Vagina (tissue), 2 donors: ENCODE results near the gene ATP8A2. TPM values are rescaled to one million over a fixed set of nuclear protein-coding genes. Genes with fewer than 3 reads are reported as not detected.

Source experiments
- DNase-seq, 2 donors: peaks; one replicate each; pipeline ENCODE4 v3.0.0-alpha.2; 2017; ENCODE audit errors: extremely low spot score in 2 of 2
- H3K27ac ChIP-seq: fragments of 200-600 bp; sonication (generic); one replicate; pipeline ENCODE4 v1.5.1; 2019
- H3K27me3 ChIP-seq: fragments of 200-600 bp; sonication (generic); one replicate; pipeline ENCODE4 v1.5.1; 2019
- H3K36me3 ChIP-seq, 2 donors: fragments of 200-600 bp; sonication (generic); one replicate each; pipeline ENCODE4 v1.5.1; 2017 to 2019
- H3K4me1 ChIP-seq: fragments of 200-600 bp; sonication (generic); one replicate; pipeline ENCODE4 v1.5.1; 2019
- H3K4me3 ChIP-seq, 2 donors: fragments of 200-600 bp; sonication (generic); 1 replicate in 1 of 2; 2 replicates in 1 of 2; pipeline ENCODE4 v1.5.1; 2016 to 2019
- H3K9me3 ChIP-seq: fragments of 200-600 bp; sonication (generic); one replicate; pipeline ENCODE4 v1.5.1; 2019
- POLR2A ChIP-seq, 2 donors: fragments of 450-650 bp; IDR thresholded peaks; one replicate each; pipeline ENCODE4 v1.6.1; 2017; ENCODE audit warnings: antibody characterized with exemption in 2 of 2, mild to moderate bottlenecking in 2 of 2, moderate library complexity in 2 of 2
- POLR2AphosphoS5 ChIP-seq, 2 donors: sonication (generic); formaldehyde crosslinking; IDR thresholded peaks; one replicate each; pipeline ENCODE4 v1.9.0; 2017; ENCODE audit warnings: antibody characterized with exemption in 2 of 2, mild to moderate bottlenecking in 2 of 2, low read depth in 1 of 2; ENCODE audit not compliant: insufficient read depth in 1 of 2
- intact Hi-C: fragments of 100-400 bp; cut with DNase I; formaldehyde crosslinking; loops from one replicate; pipeline ENCODE4 v1.15.1; 2023
- total RNA-seq: library from RNA; depleted of rRNA; stranded (reverse); fragments of >200 nt; gene quantifications from one replicate; pipeline ENCODE4 v1.2.3, GENCODE V29; 2016
- TF ChIP-seq, protein P1 (sequence below), 3 experiments: fragments of 450-650 bp in 2 of 3; fragments of 200-600 bp in 1 of 3; sonication (generic) in 1 of 3; IDR thresholded peaks; one replicate each; pipeline ENCODE4 v1.5.1; 2017 to 2019; ENCODE audit warnings: antibody characterized with exemption in 3 of 3, mild to moderate bottlenecking in 2 of 3, moderate library complexity in 2 of 3

The ATP8A2 gene
- total RNA-seq, 1 donor from 2014 or later: 1.5 TPM

DNA sequence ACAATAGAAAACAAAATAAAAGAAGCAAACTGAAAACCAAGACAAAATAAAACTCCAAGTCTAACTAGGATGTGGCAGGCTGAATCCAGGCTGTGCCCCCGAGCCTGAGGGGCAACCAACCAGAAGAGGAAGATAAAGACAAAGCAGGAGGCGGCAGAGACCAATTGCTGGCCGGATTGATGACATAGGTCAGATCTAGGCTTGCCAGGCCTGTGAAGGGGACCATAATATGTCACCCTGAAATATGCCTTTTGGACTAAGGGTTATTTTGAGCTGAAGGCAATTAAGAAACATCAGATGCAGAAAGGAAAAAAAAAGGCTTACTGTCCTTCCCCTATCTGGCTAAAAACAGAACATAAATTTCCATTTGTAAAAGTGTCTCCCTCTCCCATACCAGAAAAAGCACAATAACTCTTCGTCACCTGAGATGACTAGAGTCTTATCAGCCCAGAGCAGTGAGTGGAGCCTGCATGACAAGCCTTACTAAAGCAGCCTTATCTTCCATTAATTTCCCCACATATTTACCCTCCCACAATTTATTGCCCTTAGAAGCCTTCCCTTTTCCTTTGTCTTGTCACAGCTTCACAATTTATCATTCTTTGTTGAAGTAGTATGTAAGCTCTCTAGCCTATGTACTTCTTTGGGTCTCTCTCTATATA, 22.8 kb downstream of the ATP8A2 start:
- H3K9me3 ChIP-seq: no peaks in the 10 kb centered on the region
- no peaks in the 10 kb centered on the region for H3K27me3 ChIP-seq
- H3K36me3 ChIP-seq: no peaks in the 10 kb centered on the region
- no peak overlapping the region for H3K4me3 ChIP-seq
- no peaks in the 10 kb centered on the region for H3K4me1 ChIP-seq
- no peak for TF ChIP-seq POLR2AphosphoS5 (IDR thresholded peaks at IDR 0.05; ENCODE audit: insufficient read depth in 1 of 2, low read depth in 1 of 2)
- TF ChIP-seq POLR2A (IDR thresholded peaks at IDR 0.05): no peak
- TF ChIP-seq, protein P1, sequence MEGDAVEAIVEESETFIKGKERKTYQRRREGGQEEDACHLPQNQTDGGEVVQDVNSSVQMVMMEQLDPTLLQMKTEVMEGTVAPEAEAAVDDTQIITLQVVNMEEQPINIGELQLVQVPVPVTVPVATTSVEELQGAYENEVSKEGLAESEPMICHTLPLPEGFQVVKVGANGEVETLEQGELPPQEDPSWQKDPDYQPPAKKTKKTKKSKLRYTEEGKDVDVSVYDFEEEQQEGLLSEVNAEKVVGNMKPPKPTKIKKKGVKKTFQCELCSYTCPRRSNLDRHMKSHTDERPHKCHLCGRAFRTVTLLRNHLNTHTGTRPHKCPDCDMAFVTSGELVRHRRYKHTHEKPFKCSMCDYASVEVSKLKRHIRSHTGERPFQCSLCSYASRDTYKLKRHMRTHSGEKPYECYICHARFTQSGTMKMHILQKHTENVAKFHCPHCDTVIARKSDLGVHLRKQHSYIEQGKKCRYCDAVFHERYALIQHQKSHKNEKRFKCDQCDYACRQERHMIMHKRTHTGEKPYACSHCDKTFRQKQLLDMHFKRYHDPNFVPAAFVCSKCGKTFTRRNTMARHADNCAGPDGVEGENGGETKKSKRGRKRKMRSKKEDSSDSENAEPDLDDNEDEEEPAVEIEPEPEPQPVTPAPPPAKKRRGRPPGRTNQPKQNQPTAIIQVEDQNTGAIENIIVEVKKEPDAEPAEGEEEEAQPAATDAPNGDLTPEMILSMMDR (IDR thresholded peaks at IDR 0.05): no peak
- DNase-seq: no peak
- intact Hi-C loops: no loop called here
- no peak overlapping the region for H3K27ac ChIP-seq

- intact Hi-C loops: no loop called here
- TF ChIP-seq, protein P1 (IDR thresholded peaks at IDR 0.05): no peak
- TF ChIP-seq POLR2A (IDR thresholded peaks at IDR 0.05) (no peak), POLR2AphosphoS5 (IDR thresholded peaks at IDR 0.05; ENCODE audit: insufficient read depth in 1 of 2, low read depth in 1 of 2) (no peak)
- no peaks in the 10 kb centered on the region for H3K9me3 ChIP-seq
- no peak overlapping the region for H3K4me3 ChIP-seq
- H3K27ac ChIP-seq: no peak overlapping the region
- H3K4me1 ChIP-seq: no peaks in the 10 kb centered on the region
- no peaks in the 10 kb centered on the region for H3K27me3 ChIP-seq
- no peaks in the 10 kb centered on the region for H3K36me3 ChIP-seq
- no peak for DNase-seq
These were observed 26.0 kb downstream of the ATP8A2 start for GRCh38 chr13:25397763-25398162.

DNA sequence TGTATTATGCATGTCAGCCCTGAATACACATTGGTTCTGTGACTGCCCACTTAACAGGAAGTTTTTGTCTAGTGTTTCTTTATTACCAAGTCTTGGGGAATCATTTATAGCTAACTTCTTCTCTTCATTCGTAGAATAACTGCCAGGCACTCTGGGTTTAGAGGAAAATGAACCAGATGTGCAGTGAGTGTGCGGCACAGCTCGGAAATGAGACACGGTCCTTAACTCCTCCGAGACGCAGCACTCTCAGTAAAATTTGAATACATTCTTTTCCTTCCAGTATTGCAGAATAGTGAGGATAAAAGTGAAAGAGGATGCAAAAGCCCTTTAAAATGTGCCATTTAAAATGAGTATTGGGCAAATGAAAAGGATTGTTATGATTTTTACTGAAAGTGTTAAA, 29.2 kb downstream of the ATP8A2 start:
- TF ChIP-seq POLR2AphosphoS5 (IDR thresholded peaks at IDR 0.05; ENCODE audit: insufficient read depth in 1 of 2, low read depth in 1 of 2): no peak
- TF ChIP-seq POLR2A (IDR thresholded peaks at IDR 0.05): no peak
- TF ChIP-seq, protein P1 (IDR thresholded peaks at IDR 0.05): no peak
- intact Hi-C loops: no loop called here
- Histone ChIP-seq H3K4me1 (no peaks in the 10 kb centered on the region), H3K27ac (no peak overlapping the region), H3K9me3 (no peaks in the 10 kb centered on the region), H3K4me3 (no peak overlapping the region), H3K36me3 (no peaks in the 10 kb centered on the region), H3K27me3 (no peaks in the 10 kb centered on the region)
- no peak for DNase-seq

- H3K9me3 ChIP-seq: no peaks in the 10 kb centered on the region
- intact Hi-C loops: no loop called here
- H3K4me1 ChIP-seq: no peaks in the 10 kb centered on the region
- H3K27me3 ChIP-seq: no peaks in the 10 kb centered on the region
- H3K36me3 ChIP-seq: no peaks in the 10 kb centered on the region
- TF ChIP-seq POLR2A (IDR thresholded peaks at IDR 0.05) (no peak), POLR2AphosphoS5 (IDR thresholded peaks at IDR 0.05; ENCODE audit: insufficient read depth in 1 of 2, low read depth in 1 of 2) (no peak)
- TF ChIP-seq, protein P1 (IDR thresholded peaks at IDR 0.05): no peak
- no peak overlapping the region for H3K4me3 ChIP-seq
- H3K27ac ChIP-seq: no peak overlapping the region
- DNase-seq: no peak
These were observed 30.2 kb downstream of the ATP8A2 start for GRCh38 chr13:25401958-25402357.

DNA sequence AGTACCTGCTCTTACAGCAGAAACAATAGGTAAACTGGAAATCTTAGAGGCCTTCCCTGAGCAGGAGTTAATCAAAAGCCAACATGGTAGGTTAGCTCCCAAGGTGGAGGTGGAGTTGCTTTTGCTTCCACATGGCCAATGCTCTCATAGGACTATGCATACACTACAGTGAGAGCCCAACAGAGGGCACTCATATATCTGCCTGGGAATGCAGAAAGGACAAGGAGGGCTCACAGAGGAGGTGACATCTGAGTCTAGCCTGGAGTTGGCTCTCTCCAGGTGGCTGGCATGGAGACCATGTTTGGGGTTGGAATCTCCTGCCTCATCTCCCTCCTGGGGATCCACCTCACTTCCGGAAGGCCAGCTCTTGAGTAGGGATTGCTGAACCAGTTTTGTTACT, 34.6 kb downstream of the ATP8A2 start:
- TF ChIP-seq, protein P1 (IDR thresholded peaks at IDR 0.05): no peak
- TF ChIP-seq POLR2A (IDR thresholded peaks at IDR 0.05): no peak
- no peak for TF ChIP-seq POLR2AphosphoS5 (IDR thresholded peaks at IDR 0.05; ENCODE audit: insufficient read depth in 1 of 2, low read depth in 1 of 2)
- Histone ChIP-seq H3K9me3 (no peaks in the 10 kb centered on the region), H3K36me3 (no peaks in the 10 kb centered on the region), H3K4me1 (no peaks in the 10 kb centered on the region), H3K27ac (no peak overlapping the region), H3K4me3 (no peak overlapping the region), H3K27me3 (no peaks in the 10 kb centered on the region)
- no peak for DNase-seq
- intact Hi-C loops: no loop called here
